Gastrocnemius medialis (tissue), 4 donors: Measurements from ENCODE around the gene TUBGCP3. TPM values are rescaled to one million over a fixed set of nuclear protein-coding genes. Genes with fewer than 3 reads are reported as not detected.
"Not testable (repeated sequence)": the region's sequence is repeated elsewhere in the genome, so short reads cannot be mapped to it uniquely, and the experiment has no call there.

Experiments used
- ATAC-seq, 2 donors: fragments of 150-250 bp; one replicate each; pipeline ENCODE4 v1.9.1; 2016
- DNase-seq, 2 donors: peaks; one replicate each; pipeline ENCODE4 v3.0.0-alpha.2; 2019
- H3K27ac ChIP-seq, 4 donors: fragments of 200-600 bp; sonication (generic); 1 replicate in 1 of 4; 2 replicates in 3 of 4; pipeline ENCODE4 v1.5.1; 2016 to 2018; ENCODE audit warnings: mild to moderate bottlenecking in 2 of 4, moderate library complexity in 1 of 4
- H3K27me3 ChIP-seq, 3 donors: fragments of 200-600 bp; sonication (generic) in 2 of 3; 1 replicate in 1 of 3; 2 replicates in 2 of 3; pipeline versions ENCODE4 v1.5.1 to v1.6.0; 2016 to 2019; ENCODE audit warnings: mild to moderate bottlenecking in 1 of 3, moderate library complexity in 1 of 3
- H3K36me3 ChIP-seq, 2 donors: fragments of 200-600 bp; sonication (generic) in 1 of 2; one replicate each; pipeline ENCODE4 v1.5.1; 2017 to 2018
- H3K4me1 ChIP-seq, 2 donors: fragments of 200-600 bp; sonication (generic) in 1 of 2; one replicate each; pipeline ENCODE4 v1.5.1; 2016 to 2017; ENCODE audit warnings: mild to moderate bottlenecking in 2 of 2
- H3K4me3 ChIP-seq, 4 donors: fragments of 200-600 bp; sonication (generic) in 3 of 4; 1 replicate in 1 of 4; 2 replicates in 3 of 4; pipeline ENCODE4 v1.5.1; 2016 to 2019; ENCODE audit warnings: mild to moderate bottlenecking in 2 of 4
- H3K9me3 ChIP-seq, 3 donors: fragments of 200-600 bp; sonication (generic) in 2 of 3; 1 replicate in 1 of 3; 2 replicates in 2 of 3; pipeline ENCODE4 v1.5.1; 2016 to 2019
- POLR2A ChIP-seq, 2 donors: fragments of 450-650 bp; IDR thresholded peaks; one replicate each; pipeline ENCODE4 v1.6.1; 2017; ENCODE audit warnings: antibody characterized with exemption in 2 of 2, mild to moderate bottlenecking in 2 of 2, moderate library complexity in 2 of 2
- in situ Hi-C, 4 donors: fragments of 200-750 bp; cut with MboI; loops; one replicate each; pipeline versions ENCODE4 v1.15.0 to v1.8.0; 2017; ENCODE audit warnings: low sequenced_read_pairs in 4 of 4
- intact Hi-C: fragments of 100-400 bp; cut with DNase I; formaldehyde crosslinking; loops from one replicate; pipeline ENCODE4 v1.15.1; 2023; ENCODE audit warnings: low total_unique reads
- total RNA-seq, 4 donors: library from RNA; depleted of rRNA; stranded (reverse); fragments of >200 nt; gene quantifications; one replicate each; pipeline versions ENCODE4 v1.1.0 to v1.2.3, GENCODE V29; 2016
- TF ChIP-seq, protein P1 (sequence below), 5 experiments: fragments of 450-650 bp in 3 of 5; fragments of 200-600 bp in 2 of 5; sonication (generic) in 2 of 5; IDR thresholded peaks in 4 of 5; conservative IDR thresholded peaks in 1 of 5; 1 replicate in 4 of 5; 2 replicates in 1 of 5; pipeline ENCODE4 v1.5.1; 2016 to 2019; ENCODE audit warnings: antibody characterized with exemption in 5 of 5, mild to moderate bottlenecking in 3 of 5, moderate library complexity in 3 of 5

The TUBGCP3 gene
- total RNA-seq, 4 donors from 2014 or later = 10.0 to 14.3 (median 11.0) TPM

DNA sequence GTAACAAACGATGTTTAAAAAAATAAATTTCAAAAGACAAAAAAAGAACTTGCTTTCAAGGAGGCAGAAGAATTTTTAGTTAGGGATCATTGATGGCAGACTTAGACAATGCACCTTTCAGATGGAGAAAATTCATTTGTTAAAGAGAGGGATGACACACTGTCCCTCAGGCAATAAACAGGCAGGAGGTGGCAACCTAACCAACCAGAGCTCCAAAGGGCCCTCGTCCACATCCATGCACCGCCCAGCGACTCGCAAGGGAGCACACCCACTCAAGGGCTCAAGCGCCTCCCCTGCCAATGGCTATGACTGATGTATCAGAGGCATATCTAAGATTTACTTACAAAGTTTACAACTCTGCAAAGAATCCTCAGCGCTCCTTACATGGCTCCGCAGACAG is 81.9 kb downstream of the TUBGCP3 start:
- ATAC-seq (no peak), DNase-seq (no peak)
- in situ Hi-C loops = no loop called here
- Histone ChIP-seq H3K27me3 (no peaks in the 10 kb centered on the region), H3K36me3 (peaks cover 0 to 60% of the 10 kb centered on the region in 2 donors), H3K9me3 (no peaks in the 10 kb centered on the region), H3K4me3 (no peak overlapping the region), H3K4me1 (no peaks in the 10 kb centered on the region), H3K27ac (no peak overlapping the region)
- intact Hi-C loops = no loop called here
- TF ChIP-seq POLR2A (IDR thresholded peaks at IDR 0.05) = no peak
- TF ChIP-seq, protein P1, sequence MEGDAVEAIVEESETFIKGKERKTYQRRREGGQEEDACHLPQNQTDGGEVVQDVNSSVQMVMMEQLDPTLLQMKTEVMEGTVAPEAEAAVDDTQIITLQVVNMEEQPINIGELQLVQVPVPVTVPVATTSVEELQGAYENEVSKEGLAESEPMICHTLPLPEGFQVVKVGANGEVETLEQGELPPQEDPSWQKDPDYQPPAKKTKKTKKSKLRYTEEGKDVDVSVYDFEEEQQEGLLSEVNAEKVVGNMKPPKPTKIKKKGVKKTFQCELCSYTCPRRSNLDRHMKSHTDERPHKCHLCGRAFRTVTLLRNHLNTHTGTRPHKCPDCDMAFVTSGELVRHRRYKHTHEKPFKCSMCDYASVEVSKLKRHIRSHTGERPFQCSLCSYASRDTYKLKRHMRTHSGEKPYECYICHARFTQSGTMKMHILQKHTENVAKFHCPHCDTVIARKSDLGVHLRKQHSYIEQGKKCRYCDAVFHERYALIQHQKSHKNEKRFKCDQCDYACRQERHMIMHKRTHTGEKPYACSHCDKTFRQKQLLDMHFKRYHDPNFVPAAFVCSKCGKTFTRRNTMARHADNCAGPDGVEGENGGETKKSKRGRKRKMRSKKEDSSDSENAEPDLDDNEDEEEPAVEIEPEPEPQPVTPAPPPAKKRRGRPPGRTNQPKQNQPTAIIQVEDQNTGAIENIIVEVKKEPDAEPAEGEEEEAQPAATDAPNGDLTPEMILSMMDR (IDR thresholded peaks at IDR 0.05 in 4 of 5, conservative IDR thresholded peaks at IDR 0.05 in 1 of 5) = no peak

DNA sequence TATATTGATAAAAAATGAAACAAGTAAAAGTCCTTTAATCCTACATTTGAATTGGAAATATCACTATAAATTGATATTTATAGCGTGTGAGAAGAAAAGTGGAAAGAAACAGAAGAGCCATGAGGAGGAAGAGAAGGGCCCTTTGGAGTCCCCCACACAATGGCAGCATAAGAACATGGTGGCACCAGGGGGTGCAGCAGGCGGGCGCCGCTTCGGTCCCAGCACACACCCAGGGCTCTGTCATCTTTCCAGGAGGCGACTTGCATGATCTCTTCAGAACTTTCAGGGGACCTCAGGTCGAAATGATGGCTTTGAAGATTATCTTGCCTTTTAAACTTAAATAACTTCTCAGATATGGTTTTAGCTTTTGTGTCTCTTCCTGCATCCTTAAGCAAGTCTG is 91.8 kb downstream of the TUBGCP3 start:
- no peak overlapping the region for H3K4me3 ChIP-seq
- no peaks in the 10 kb centered on the region for H3K27me3 ChIP-seq
- H3K4me1 ChIP-seq = no peaks in the 10 kb centered on the region
- in situ Hi-C loops = no loop called here
- no peaks in the 10 kb centered on the region for H3K9me3 ChIP-seq
- H3K36me3 ChIP-seq = peaks cover 0 to 37% of the 10 kb centered on the region in 2 donors
- ATAC-seq (no peak), DNase-seq (no peak)
- intact Hi-C loops = no loop called here
- no peak overlapping the region for H3K27ac ChIP-seq
- TF ChIP-seq POLR2A (IDR thresholded peaks at IDR 0.05) = no peak
- TF ChIP-seq, protein P1 (IDR thresholded peaks at IDR 0.05 in 4 of 5, conservative IDR thresholded peaks at IDR 0.05 in 1 of 5) = no peak

DNA sequence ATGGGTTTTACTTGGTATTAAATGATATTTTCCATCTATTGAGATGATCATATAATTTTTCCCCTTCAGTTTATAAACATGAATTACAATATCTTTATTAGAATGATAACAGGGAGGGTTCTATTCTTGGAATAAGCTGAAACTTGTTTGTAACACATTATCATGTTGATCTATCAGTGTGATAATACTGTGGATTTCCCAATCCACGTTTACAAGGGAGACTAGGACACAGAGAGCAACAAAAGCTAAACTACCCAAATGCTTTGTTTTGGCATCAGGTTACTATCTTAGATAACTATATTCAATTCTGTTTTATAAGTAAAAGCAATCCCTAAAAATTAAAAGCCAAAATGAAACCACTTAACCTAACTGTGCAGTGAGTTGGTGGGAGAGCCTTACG is 92.5 kb downstream of the TUBGCP3 start:
- H3K4me1 ChIP-seq = no peaks in the 10 kb centered on the region
- no peak for DNase-seq
- no peak for TF ChIP-seq POLR2A (IDR thresholded peaks at IDR 0.05)
- TF ChIP-seq, protein P1 (IDR thresholded peaks at IDR 0.05 in 4 of 5, conservative IDR thresholded peaks at IDR 0.05 in 1 of 5) = no peak
- no peak overlapping the region for H3K27ac ChIP-seq
- in situ Hi-C loops (no loop called here), intact Hi-C loops (no loop called here)
- H3K27me3 ChIP-seq = no peaks in the 10 kb centered on the region
- no peak overlapping the region for H3K4me3 ChIP-seq
- no peaks in the 10 kb centered on the region for H3K9me3 ChIP-seq
- peaks cover 0 to 31% of the 10 kb centered on the region in 2 donors for H3K36me3 ChIP-seq
- ATAC-seq = no peak

DNA sequence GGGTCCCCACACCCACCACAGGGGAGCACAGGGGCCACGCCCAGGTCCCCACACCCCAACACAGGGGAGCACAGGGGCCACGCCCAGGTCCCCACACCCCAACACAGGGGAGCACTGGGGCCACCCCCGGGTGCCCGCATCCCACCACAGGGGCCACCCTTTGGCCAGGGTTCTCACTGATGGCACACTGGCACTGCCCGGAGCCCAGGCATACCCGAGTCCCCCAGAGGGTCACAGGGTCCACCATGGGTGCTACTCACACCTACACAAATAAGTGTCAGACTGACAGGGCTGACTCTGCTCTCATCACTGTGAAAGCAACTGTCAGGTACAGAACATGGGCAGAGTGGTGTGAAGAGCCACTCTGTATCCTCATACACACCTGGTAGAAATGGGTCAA is 98.8 kb downstream of the TUBGCP3 start:
- DNase-seq = no peak
- H3K27ac ChIP-seq = no peak overlapping the region
- no peak overlapping the region for H3K4me3 ChIP-seq
- peaks cover 0 to 27% of the 10 kb centered on the region in 2 donors for H3K36me3 ChIP-seq
- TF ChIP-seq, protein P1 (IDR thresholded peaks at IDR 0.05 in 4 of 5, conservative IDR thresholded peaks at IDR 0.05 in 1 of 5) = no peak
- no peak for TF ChIP-seq POLR2A (IDR thresholded peaks at IDR 0.05)
- no peaks in the 10 kb centered on the region for H3K27me3 ChIP-seq
- intact Hi-C loops = no loop called here
- ATAC-seq = no peak
- H3K9me3 ChIP-seq = no peaks in the 10 kb centered on the region
- H3K4me1 ChIP-seq = no peaks in the 10 kb centered on the region
- in situ Hi-C loops = no loop called here

DNA sequence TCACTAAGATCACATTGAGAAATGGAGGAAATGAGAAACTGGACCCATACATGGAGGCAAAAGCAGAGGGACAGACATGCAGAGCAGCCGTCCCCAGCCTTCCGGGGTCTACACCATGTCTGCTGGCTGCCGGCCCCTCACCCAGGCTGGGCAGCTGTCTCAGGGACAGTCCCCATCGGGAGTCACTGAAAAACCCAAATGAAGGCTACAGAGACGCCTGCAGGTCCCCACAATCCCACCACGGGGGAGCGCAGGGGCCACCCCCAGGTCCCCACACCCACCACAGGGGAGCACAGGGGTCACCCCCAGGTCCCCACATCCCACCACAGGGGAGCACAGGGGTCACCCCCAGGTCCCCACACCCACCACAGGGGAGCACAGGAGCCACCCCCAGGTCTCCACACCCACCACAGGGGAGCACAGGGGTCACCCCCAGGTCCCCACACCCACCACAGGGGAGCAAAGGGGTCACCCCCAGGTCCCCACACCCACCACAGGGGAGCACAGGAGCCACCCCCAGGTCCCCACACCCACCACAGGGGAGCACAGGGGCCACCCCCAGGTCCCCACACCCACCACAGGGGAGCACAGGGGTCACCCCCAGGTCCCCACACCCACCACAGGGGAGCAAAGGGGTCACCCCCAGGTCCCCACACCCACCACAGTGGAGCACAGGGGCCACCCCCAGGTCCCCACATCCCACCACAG is 99.5 kb downstream of the TUBGCP3 start:
- in situ Hi-C loops, ATAC-seq, H3K27ac ChIP-seq, H3K9me3 ChIP-seq, H3K27me3 ChIP-seq, intact Hi-C loops, DNase-seq, H3K4me3 ChIP-seq, H3K4me1 ChIP-seq: not testable (repeated sequence)
- H3K36me3 ChIP-seq = peaks cover 0 to 30% of the 10 kb centered on the region in 2 donors
